ENCODE data around the gene MCC.

DNA sequence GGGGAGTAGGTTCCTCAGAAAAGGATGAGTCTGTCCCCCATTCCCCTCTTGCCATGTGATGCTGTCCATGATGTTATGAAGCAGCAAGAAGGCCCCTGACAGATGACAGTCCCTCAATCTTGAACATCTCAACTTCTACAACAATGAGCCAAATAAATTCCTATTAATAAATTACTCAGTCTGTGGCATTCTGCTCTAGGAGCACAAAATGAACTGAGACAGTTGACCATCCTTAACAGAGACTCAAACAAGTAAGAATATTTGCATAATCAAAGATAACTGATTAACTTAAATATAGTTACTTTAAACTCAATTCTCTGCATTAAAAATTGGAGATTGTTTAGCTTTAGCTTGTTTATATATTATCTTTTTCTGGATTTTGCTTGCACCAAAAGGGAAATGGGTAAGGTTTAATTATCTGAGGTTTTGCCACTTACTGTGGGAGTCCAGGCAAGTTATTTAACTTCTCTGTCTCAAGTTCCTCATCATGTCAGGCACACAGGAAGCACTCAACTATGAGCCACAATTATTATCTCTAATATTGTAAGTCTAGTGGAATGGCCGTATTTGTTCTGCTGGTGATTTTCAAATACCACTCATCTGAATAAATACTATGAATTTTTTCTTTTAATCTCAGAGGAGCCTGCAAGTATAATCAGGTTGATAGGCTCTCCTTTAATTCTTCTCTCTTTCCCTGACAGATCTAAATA lies 216.4 kb downstream of the MCC start:
- TF ChIP-seq POLR2AphosphoS5 (IDR thresholded peaks at IDR 0.05; ENCODE audit: low read depth, low read length) (no peak), SIN3A (IDR thresholded peaks at IDR 0.05; ENCODE audit: borderline replicate concordance, insufficient read depth, low read depth, low read length) (no peak)
- TF ChIP-seq, protein P1, sequence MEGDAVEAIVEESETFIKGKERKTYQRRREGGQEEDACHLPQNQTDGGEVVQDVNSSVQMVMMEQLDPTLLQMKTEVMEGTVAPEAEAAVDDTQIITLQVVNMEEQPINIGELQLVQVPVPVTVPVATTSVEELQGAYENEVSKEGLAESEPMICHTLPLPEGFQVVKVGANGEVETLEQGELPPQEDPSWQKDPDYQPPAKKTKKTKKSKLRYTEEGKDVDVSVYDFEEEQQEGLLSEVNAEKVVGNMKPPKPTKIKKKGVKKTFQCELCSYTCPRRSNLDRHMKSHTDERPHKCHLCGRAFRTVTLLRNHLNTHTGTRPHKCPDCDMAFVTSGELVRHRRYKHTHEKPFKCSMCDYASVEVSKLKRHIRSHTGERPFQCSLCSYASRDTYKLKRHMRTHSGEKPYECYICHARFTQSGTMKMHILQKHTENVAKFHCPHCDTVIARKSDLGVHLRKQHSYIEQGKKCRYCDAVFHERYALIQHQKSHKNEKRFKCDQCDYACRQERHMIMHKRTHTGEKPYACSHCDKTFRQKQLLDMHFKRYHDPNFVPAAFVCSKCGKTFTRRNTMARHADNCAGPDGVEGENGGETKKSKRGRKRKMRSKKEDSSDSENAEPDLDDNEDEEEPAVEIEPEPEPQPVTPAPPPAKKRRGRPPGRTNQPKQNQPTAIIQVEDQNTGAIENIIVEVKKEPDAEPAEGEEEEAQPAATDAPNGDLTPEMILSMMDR (IDR thresholded peaks at IDR 0.05), result no peak
- TF ChIP-seq, protein P2, sequence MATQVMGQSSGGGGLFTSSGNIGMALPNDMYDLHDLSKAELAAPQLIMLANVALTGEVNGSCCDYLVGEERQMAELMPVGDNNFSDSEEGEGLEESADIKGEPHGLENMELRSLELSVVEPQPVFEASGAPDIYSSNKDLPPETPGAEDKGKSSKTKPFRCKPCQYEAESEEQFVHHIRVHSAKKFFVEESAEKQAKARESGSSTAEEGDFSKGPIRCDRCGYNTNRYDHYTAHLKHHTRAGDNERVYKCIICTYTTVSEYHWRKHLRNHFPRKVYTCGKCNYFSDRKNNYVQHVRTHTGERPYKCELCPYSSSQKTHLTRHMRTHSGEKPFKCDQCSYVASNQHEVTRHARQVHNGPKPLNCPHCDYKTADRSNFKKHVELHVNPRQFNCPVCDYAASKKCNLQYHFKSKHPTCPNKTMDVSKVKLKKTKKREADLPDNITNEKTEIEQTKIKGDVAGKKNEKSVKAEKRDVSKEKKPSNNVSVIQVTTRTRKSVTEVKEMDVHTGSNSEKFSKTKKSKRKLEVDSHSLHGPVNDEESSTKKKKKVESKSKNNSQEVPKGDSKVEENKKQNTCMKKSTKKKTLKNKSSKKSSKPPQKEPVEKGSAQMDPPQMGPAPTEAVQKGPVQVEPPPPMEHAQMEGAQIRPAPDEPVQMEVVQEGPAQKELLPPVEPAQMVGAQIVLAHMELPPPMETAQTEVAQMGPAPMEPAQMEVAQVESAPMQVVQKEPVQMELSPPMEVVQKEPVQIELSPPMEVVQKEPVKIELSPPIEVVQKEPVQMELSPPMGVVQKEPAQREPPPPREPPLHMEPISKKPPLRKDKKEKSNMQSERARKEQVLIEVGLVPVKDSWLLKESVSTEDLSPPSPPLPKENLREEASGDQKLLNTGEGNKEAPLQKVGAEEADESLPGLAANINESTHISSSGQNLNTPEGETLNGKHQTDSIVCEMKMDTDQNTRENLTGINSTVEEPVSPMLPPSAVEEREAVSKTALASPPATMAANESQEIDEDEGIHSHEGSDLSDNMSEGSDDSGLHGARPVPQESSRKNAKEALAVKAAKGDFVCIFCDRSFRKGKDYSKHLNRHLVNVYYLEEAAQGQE (IDR thresholded peaks at IDR 0.05; ENCODE audit: insufficient read depth in 1 of 2, low read depth in 2 of 2, low read length in 1 of 2), result no peak

Measured in Panc1 (cell line).